Measurements from ENCODE around the gene IL17D.
"Not testable (repeated sequence)": the region's sequence is repeated elsewhere in the genome, so short reads cannot be mapped to it uniquely, and the experiment has no call there.

The IL17D gene

DNA sequence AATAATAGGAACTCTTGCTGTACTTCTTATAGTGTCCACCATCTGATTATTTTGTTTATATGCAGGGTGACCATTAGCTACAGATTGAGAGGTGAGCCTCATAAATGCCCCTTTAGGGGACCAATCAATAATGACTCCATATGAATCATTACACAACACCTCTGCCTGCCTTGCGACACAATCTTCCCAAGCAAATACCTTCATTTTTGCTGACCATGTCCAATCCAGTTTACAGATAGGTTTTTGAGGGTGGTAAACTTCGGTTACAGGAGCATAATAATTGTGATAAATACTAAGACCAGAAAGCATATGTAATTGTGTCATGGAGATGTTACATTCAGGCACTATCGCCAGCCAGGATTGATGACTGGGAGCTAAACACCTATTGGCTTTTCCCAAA, 23.6 kb upstream of the IL17D start:
- TF ChIP-seq, protein P1, sequence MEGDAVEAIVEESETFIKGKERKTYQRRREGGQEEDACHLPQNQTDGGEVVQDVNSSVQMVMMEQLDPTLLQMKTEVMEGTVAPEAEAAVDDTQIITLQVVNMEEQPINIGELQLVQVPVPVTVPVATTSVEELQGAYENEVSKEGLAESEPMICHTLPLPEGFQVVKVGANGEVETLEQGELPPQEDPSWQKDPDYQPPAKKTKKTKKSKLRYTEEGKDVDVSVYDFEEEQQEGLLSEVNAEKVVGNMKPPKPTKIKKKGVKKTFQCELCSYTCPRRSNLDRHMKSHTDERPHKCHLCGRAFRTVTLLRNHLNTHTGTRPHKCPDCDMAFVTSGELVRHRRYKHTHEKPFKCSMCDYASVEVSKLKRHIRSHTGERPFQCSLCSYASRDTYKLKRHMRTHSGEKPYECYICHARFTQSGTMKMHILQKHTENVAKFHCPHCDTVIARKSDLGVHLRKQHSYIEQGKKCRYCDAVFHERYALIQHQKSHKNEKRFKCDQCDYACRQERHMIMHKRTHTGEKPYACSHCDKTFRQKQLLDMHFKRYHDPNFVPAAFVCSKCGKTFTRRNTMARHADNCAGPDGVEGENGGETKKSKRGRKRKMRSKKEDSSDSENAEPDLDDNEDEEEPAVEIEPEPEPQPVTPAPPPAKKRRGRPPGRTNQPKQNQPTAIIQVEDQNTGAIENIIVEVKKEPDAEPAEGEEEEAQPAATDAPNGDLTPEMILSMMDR (IDR thresholded peaks at IDR 0.05; ENCODE audit: low read depth, low read length): no peak
- DNase-seq (ENCODE audit: low read depth, low spot score): no peak
- no peak overlapping the region for H3K4me3 ChIP-seq (ENCODE audit: low read depth, low read length)
- in situ Hi-C loops (cut with HindIII; ENCODE audit: low sequenced_read_pairs): no loop called here

DNA sequence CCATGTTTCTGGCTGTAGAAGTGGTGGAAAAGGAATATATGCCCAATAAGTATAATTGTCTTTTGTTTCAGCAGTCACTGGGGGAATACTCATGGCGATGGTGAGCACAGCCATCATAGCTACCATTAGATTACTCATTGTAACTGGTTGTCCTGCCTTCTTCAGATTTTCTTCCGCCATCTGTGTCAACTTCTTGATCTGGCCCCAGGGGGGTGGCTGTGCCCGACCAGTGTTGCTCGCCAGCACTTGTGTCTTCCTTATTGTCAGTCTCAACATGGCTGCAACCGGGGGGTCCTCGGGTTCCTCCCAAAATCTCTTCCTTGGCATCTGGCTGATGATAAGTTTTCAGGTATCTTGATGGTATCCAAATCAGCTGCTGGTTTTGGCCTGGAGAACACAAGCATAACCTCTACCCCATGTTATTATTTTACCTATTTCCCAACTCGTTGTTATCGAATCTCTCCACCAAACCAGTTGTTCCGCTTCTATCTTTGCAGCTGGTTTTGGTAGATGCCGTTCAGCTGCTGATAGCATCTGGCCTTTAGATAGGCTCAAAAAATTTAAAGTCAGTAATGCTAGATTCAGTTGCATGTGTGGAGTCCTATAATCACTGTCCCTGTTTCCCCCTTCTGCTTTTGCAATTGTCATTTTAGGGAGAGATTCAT, 23.0 kb upstream of the IL17D start:
- in situ Hi-C loops (cut with HindIII; ENCODE audit: low sequenced_read_pairs): no loop called here
- TF ChIP-seq, protein P1 (IDR thresholded peaks at IDR 0.05; ENCODE audit: low read depth, low read length): no peak
- H3K4me3 ChIP-seq (ENCODE audit: low read depth, low read length): no peak overlapping the region
- DNase-seq (ENCODE audit: low read depth, low spot score): no peak

DNA sequence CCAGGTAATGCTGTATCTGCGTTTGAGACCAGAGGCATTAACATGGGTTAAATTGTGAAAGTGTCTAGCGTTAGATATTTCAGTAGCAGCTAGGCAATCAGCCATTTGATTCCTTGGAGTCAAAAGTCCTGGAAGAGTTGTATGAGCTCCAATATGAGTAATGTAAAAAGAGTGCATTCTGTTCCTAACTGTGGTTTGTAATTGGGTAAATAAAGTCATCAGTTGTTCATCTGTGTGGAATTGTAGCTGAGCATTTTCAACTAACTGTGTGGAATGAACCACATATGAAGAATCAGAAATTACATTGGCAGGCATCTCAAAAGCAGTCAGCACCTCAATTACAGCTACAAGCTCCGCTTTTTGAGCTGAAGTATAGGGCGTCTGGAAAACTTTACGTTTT, 22.0 kb upstream of the IL17D start:
- H3K4me3 ChIP-seq (ENCODE audit: low read depth, low read length); in situ Hi-C loops (cut with HindIII; ENCODE audit: low sequenced_read_pairs): not testable (repeated sequence)
- DNase-seq (ENCODE audit: low read depth, low spot score): peak; percentile 83

DNA sequence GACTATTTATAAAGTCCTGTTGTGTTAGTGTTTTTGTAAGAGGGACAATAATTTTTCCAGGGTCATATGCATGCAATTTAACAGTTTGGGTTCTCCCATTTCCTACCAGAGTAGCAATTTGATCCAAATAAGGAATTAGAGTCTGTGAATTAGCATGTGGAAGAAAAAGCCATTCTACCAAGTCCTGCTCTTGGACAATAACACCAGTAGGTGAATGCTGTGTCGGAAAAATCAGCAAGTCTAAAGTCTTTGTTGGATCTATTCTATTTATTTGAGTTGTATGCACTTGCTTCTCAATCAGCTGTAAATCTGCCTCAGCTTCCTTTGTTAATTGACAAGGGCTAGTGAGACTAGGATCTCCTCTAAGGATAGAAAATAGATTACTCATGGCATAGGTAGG, 21.4 kb upstream of the IL17D start:
- H3K4me3 ChIP-seq (ENCODE audit: low read depth, low read length): no peak overlapping the region
- in situ Hi-C loops (cut with HindIII; ENCODE audit: low sequenced_read_pairs): no loop called here
- TF ChIP-seq, protein P1 (IDR thresholded peaks at IDR 0.05; ENCODE audit: low read depth, low read length): no peak
- DNase-seq (ENCODE audit: low read depth, low spot score): no peak

DNA sequence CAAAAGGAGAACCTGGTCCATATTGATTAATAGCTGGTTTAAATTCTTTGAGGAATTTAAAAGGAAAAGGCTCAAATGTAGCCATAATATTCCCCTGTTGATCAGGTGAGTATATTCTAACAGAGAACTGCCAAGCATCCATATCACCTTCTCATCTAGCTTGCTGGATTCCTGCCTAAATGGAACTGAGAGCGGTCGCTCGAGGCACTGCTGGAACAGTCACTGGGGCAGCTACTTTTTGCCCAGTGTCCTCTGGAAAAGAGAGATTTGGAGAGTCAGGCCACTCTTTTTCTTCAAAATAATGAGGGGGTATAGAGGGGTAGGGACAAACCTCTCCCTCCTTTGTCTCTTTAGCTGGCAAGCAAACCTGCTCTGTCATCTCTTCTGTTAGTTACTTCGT, 19.5 kb upstream of the IL17D start:
- DNase-seq (ENCODE audit: low read depth, low spot score): no peak
- TF ChIP-seq, protein P1 (IDR thresholded peaks at IDR 0.05; ENCODE audit: low read depth, low read length): no peak
- in situ Hi-C loops (cut with HindIII; ENCODE audit: low sequenced_read_pairs): no loop called here
- H3K4me3 ChIP-seq (ENCODE audit: low read depth, low read length): no peak overlapping the region

DNA sequence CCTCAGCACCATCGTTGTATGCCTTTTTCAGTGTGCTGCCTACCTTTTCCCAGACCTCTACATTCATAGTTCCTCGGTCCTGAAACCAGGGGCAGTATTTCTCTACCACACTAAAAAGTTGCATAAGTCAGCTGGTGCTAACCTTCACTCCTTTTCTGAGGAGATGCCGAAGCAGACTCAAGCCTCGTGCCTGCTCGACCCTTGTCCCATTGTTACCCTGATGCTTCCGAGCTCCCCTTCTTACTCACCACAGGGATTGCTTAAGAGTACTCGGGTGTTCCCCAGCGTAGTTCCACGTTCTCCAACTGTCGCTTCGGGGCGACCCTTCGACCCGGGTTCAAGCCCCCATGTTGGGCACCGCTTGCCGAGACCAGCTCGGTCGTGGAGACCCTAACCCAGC, 19.0 kb upstream of the IL17D start:
- TF ChIP-seq, protein P1 (IDR thresholded peaks at IDR 0.05; ENCODE audit: low read depth, low read length): no peak
- H3K4me3 ChIP-seq (ENCODE audit: low read depth, low read length): no peak overlapping the region
- in situ Hi-C loops (cut with HindIII; ENCODE audit: low sequenced_read_pairs): no loop called here
- DNase-seq (ENCODE audit: low read depth, low spot score): no peak

DNA sequence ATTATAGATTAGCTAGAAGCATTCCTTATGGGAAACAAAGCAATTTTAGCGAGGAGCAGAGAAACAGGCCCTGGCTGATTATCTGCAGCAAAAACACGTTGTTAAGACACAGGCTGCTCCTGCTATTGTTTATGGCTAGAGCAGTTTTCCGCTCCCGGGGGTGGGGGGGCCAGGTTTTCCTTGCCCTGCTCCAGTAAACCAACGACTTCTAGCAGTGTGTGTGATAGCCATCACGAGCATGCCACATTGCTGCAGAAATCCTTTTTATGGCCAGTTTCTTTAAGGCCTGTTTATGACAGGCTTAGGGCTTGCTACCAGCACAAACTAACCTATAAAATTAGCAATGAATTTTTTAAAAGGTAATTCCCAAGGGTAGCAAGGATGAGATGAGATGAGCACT, 18.4 kb upstream of the IL17D start:
- TF ChIP-seq, protein P1 (IDR thresholded peaks at IDR 0.05; ENCODE audit: low read depth, low read length): no peak
- H3K4me3 ChIP-seq (ENCODE audit: low read depth, low read length): no peak overlapping the region
- in situ Hi-C loops (cut with HindIII; ENCODE audit: low sequenced_read_pairs): no loop called here

More for the DNA sequence above, 18.4 kb upstream of the IL17D start:
- DNase-seq (ENCODE audit: low read depth, low spot score): no peak
